ENCODE data around the gene ACP4.

The ACP4 gene

GRCh38 chr19:50821248-50821612, 31.0 kb downstream of the ACP4 start:
- Mint-ChIP-seq H3K9me3 (no peaks in the 10 kb centered on the region), H3K4me3 (peak overlapping the region; percentile 39), H3K36me3 (no peaks in the 10 kb centered on the region), H3K4me1 (peaks cover 50% of the 10 kb centered on the region), H3K27ac (no peak overlapping the region)
- ATAC-seq (no peak), DNase-seq (ENCODE audit: low spot score in 2 of 2) (no peak)

GRCh38 chr19:50821622-50822021, 31.4 kb downstream of the ACP4 start:
- peaks cover 46% of the 10 kb centered on the region for H3K4me1 Mint-ChIP-seq
- no peak for ATAC-seq
- no peak overlapping the region for H3K27ac Mint-ChIP-seq
- no peak for DNase-seq (ENCODE audit: low spot score in 2 of 2)
- no peak overlapping the region for H3K4me3 Mint-ChIP-seq
- H3K36me3 Mint-ChIP-seq = no peaks in the 10 kb centered on the region
- no peaks in the 10 kb centered on the region for H3K9me3 Mint-ChIP-seq

- no peaks in the 10 kb centered on the region for H3K9me3 Mint-ChIP-seq
- ATAC-seq (no peak), DNase-seq (ENCODE audit: low spot score in 2 of 2) (no peak)
- H3K4me3 Mint-ChIP-seq = no peak overlapping the region
- H3K27ac Mint-ChIP-seq = no peak overlapping the region
- no peaks in the 10 kb centered on the region for H3K36me3 Mint-ChIP-seq
- H3K4me1 Mint-ChIP-seq = peaks cover 35% of the 10 kb centered on the region
Observed at GRCh38 chr19:50822661-50823208, 32.5 kb downstream of the ACP4 start.

GRCh38 chr19:50823389-50824042, 33.3 kb downstream of the ACP4 start, which contains the start of gene KLK1:
TSS of gene KLK1 (minus strand) at chr19:50823787. CDS start at chr19:50823748, 39 bp downstream.
- H3K27ac Mint-ChIP-seq = no peak within 1 kb of the TSS
- DNase-seq (ENCODE audit: low spot score in 2 of 2) = no peak
- H3K4me1 Mint-ChIP-seq = peaks cover 27% of the 10 kb centered on the region
- H3K9me3 Mint-ChIP-seq = no peaks in the 10 kb centered on the region
- H3K36me3 Mint-ChIP-seq = no peaks in the 10 kb centered on the region
- no peak for ATAC-seq
- H3K4me3 Mint-ChIP-seq = no peak within 1 kb of the TSS

GRCh38 chr19:50826492-50827240, 36.5 kb downstream of the ACP4 start:
- Mint-ChIP-seq H3K36me3 (no peaks in the 10 kb centered on the region), H3K4me3 (no peak overlapping the region), H3K4me1 (no peaks in the 10 kb centered on the region), H3K9me3 (no peaks in the 10 kb centered on the region), H3K27ac (no peak overlapping the region)
- DNase-seq (ENCODE audit: low spot score in 2 of 2) = no peak
- ATAC-seq = no peak

- Mint-ChIP-seq H3K9me3 (no peaks in the 10 kb centered on the region), H3K36me3 (no peaks in the 10 kb centered on the region)
Observed at GRCh38 chr19:50827476-50827875, 37.3 kb downstream of the ACP4 start.

GRCh38 chr19:50829801-50830200, 39.6 kb downstream of the ACP4 start:
- no peaks in the 10 kb centered on the region for H3K4me1 Mint-ChIP-seq
- ATAC-seq = no peak
- no peak for DNase-seq (ENCODE audit: low spot score in 2 of 2)
- no peaks in the 10 kb centered on the region for H3K36me3 Mint-ChIP-seq
- H3K9me3 Mint-ChIP-seq = no peaks in the 10 kb centered on the region
- H3K4me3 Mint-ChIP-seq = no peak overlapping the region
- no peak overlapping the region for H3K27ac Mint-ChIP-seq

More at GRCh38 chr19:50827476-50827875, 37.3 kb downstream of the ACP4 start:
- H3K4me1 Mint-ChIP-seq = no peaks in the 10 kb centered on the region
- H3K4me3 Mint-ChIP-seq = no peak overlapping the region
- no peak overlapping the region for H3K27ac Mint-ChIP-seq
- DNase-seq (ENCODE audit: low spot score in 2 of 2) = no peak
- ATAC-seq = no peak

GRCh38 chr19:50830266-50831025, 40.2 kb downstream of the ACP4 start:
- Mint-ChIP-seq H3K36me3 (no peaks in the 10 kb centered on the region), H3K4me3 (no peak overlapping the region), H3K4me1 (no peaks in the 10 kb centered on the region), H3K27ac (no peak overlapping the region), H3K9me3 (no peaks in the 10 kb centered on the region)
- no peak for DNase-seq (ENCODE audit: low spot score in 2 of 2)
- ATAC-seq = peak; percentile 33

GRCh38 chr19:50831026-50831396, 40.8 kb downstream of the ACP4 start:
- DNase-seq (ENCODE audit: low spot score in 2 of 2) (no peak), ATAC-seq (no peak)
- Mint-ChIP-seq H3K27ac (no peak overlapping the region), H3K4me1 (peaks cover under 1% of the 10 kb centered on the region), H3K4me3 (no peak overlapping the region), H3K9me3 (no peaks in the 10 kb centered on the region), H3K36me3 (no peaks in the 10 kb centered on the region)

GRCh38 chr19:50832666-50833065, 42.5 kb downstream of the ACP4 start:
- no peaks in the 10 kb centered on the region for H3K9me3 Mint-ChIP-seq
- peak overlapping the region; percentile 76 for H3K27ac Mint-ChIP-seq
- no peak for ATAC-seq

GRCh38 chr19:50833117-50833801, 43.0 kb downstream of the ACP4 start, which contains the start of gene KLK15:
TSS of gene KLK15 (minus strand) at chr19:50833574. CDS start at chr19:50831492, 2,082 bp downstream.
- DNase-seq (ENCODE audit: low spot score in 2 of 2) (no peak), ATAC-seq (no peak)
- Mint-ChIP-seq H3K9me3 (no peaks in the 10 kb centered on the region), H3K27ac (peak within 1 kb of the TSS; percentile 76), H3K36me3 (no peaks in the 10 kb centered on the region), H3K4me3 (no peak within 1 kb of the TSS), H3K4me1 (peaks cover 15% of the 10 kb centered on the region)

More at GRCh38 chr19:50832666-50833065, 42.5 kb downstream of the ACP4 start:
- Mint-ChIP-seq H3K4me3 (no peak overlapping the region), H3K4me1 (peaks cover 15% of the 10 kb centered on the region), H3K36me3 (no peaks in the 10 kb centered on the region)
- DNase-seq (ENCODE audit: low spot score in 2 of 2) = no peak

GRCh38 chr19:50833802-50834167, 43.6 kb downstream of the ACP4 start:
- ATAC-seq (no peak), DNase-seq (ENCODE audit: low spot score in 2 of 2) (no peak)
- Mint-ChIP-seq H3K4me3 (no peak overlapping the region), H3K27ac (no peak overlapping the region), H3K4me1 (peaks cover 15% of the 10 kb centered on the region), H3K36me3 (no peaks in the 10 kb centered on the region), H3K9me3 (no peaks in the 10 kb centered on the region)

- ATAC-seq = no peak
- no peak for DNase-seq (ENCODE audit: low spot score in 2 of 2)
- Mint-ChIP-seq H3K27ac (no peak overlapping the region), H3K4me1 (peaks cover 15% of the 10 kb centered on the region), H3K36me3 (no peaks in the 10 kb centered on the region), H3K4me3 (peak overlapping the region; percentile 74), H3K9me3 (no peaks in the 10 kb centered on the region)
Observed at GRCh38 chr19:50835103-50835784, 45.0 kb downstream of the ACP4 start.

- ATAC-seq (peak; percentile 88), DNase-seq (ENCODE audit: low spot score in 2 of 2) (peak; percentile 76 to 83)
- H3K4me1 Mint-ChIP-seq = peaks cover 15% of the 10 kb centered on the region
Observed at GRCh38 chr19:50835785-50836542, 45.7 kb downstream of the ACP4 start.

More at GRCh38 chr19:50835785-50836542, 45.7 kb downstream of the ACP4 start:
- H3K36me3 Mint-ChIP-seq = no peaks in the 10 kb centered on the region
- H3K4me3 Mint-ChIP-seq = peak overlapping the region; percentile 74
- peak overlapping the region; percentile 56 for H3K27ac Mint-ChIP-seq
- H3K9me3 Mint-ChIP-seq = no peaks in the 10 kb centered on the region
